Astrocyte (in vitro differentiated cells and primary cell): ENCODE measurements around the gene HSD3B7. TPM values are rescaled to one million over a fixed set of nuclear protein-coding genes. Genes with fewer than 3 reads are reported as not detected.

Experiments
- DNase-seq: peaks from one replicate; pipeline ENCODE4 v3.0.0-alpha.2; 2010; ENCODE audit warnings: low read depth
- FAIRE-seq: peaks from 2 replicates; lab custom pipeline; 2011; peaks lifted over from hg19 to GRCh38; lab: Jason Lieb, UNC
- H2AFZ ChIP-seq: 2 replicates; pipeline ENCODE4 v1.6.0; 2012; ENCODE audit warnings: low read depth, low read length, inconsistent platforms
- H3K27ac ChIP-seq: 2 replicates; pipeline ENCODE4 v1.5.1; 2011; ENCODE audit warnings: low read depth, low read length, inconsistent platforms
- H3K27me3 ChIP-seq: 2 replicates; pipeline ENCODE4 v1.6.0; 2011; ENCODE audit warnings: low read length, inconsistent platforms; ENCODE audit not compliant: insufficient read depth
- H3K36me3 ChIP-seq: 2 replicates; pipeline ENCODE4 v1.5.1; 2011; ENCODE audit warnings: low read length, inconsistent platforms; ENCODE audit not compliant: insufficient read depth
- H3K4me1 ChIP-seq: 2 replicates; pipeline ENCODE4 v1.5.1; 2011; ENCODE audit warnings: low read length, inconsistent platforms; ENCODE audit not compliant: insufficient read depth
- H3K4me2 ChIP-seq: 2 replicates; pipeline ENCODE4 v1.6.0; 2012; ENCODE audit warnings: low read length, inconsistent platforms
- H3K4me3 ChIP-seq: 2 replicates; pipeline ENCODE4 v1.5.1; 2011; ENCODE audit warnings: low read depth, mild to moderate bottlenecking, low read length, inconsistent platforms; ENCODE audit not compliant: insufficient read depth
- H3K79me2 ChIP-seq: 2 replicates; pipeline ENCODE4 v1.6.0; 2012; ENCODE audit warnings: mild to moderate bottlenecking, low read length, inconsistent platforms; ENCODE audit not compliant: insufficient read depth
- H3K9ac ChIP-seq: 2 replicates; pipeline ENCODE4 v1.6.0; 2012; ENCODE audit warnings: mild to moderate bottlenecking, low read length, inconsistent platforms
- H3K9me3 ChIP-seq: 2 replicates; pipeline ENCODE4 v1.5.1; 2012; ENCODE audit warnings: low read depth, mild to moderate bottlenecking, low read length, inconsistent platforms; ENCODE audit not compliant: insufficient read depth
- H4K20me1 ChIP-seq: 2 replicates; pipeline ENCODE4 v1.6.0; 2012; ENCODE audit warnings: low read length, inconsistent platforms; ENCODE audit not compliant: insufficient read depth
- H3K27ac Mint-ChIP-seq: one replicate; pipeline ENCODE4 v1.8.0; 2021; ENCODE audit warnings: mild to moderate bottlenecking, mixed read lengths; ENCODE audit not compliant: unreplicated experiment
- H3K27me3 Mint-ChIP-seq: one replicate; pipeline ENCODE4 v1.8.0; 2021; ENCODE audit warnings: low read depth, mixed read lengths; ENCODE audit not compliant: unreplicated experiment
- H3K36me3 Mint-ChIP-seq: one replicate; pipeline ENCODE4 v1.8.0; 2021; ENCODE audit warnings: low read depth, mixed read lengths; ENCODE audit not compliant: unreplicated experiment
- H3K4me1 Mint-ChIP-seq: one replicate; pipeline ENCODE4 v1.8.0; 2021; ENCODE audit warnings: low read depth, mixed read lengths; ENCODE audit not compliant: unreplicated experiment
- H3K4me3 Mint-ChIP-seq: one replicate; pipeline ENCODE4 v1.8.0; 2021; ENCODE audit warnings: mild to moderate bottlenecking, moderate library complexity, mixed read lengths; ENCODE audit not compliant: unreplicated experiment
- H3K9me3 Mint-ChIP-seq: one replicate; pipeline ENCODE4 v1.8.0; 2021; ENCODE audit warnings: mild to moderate bottlenecking, mixed read lengths; ENCODE audit not compliant: unreplicated experiment
- EZH2 ChIP-seq: IDR thresholded peaks from 2 replicates; pipeline ENCODE4 v1.6.1; 2012; ENCODE audit warnings: mild to moderate bottlenecking, low read length, inconsistent platforms; ENCODE audit not compliant: insufficient read depth
- total RNA-seq: library from RNA; stranded (reverse); gene quantifications from 2 replicates; pipeline ENCODE4 v1.2.1, GENCODE V29; 2021
- TF ChIP-seq, protein P1 (sequence below): IDR thresholded peaks from 2 replicates; pipeline ENCODE4 v1.5.1; 2011; ENCODE audit warnings: low read depth, mild to moderate bottlenecking, inconsistent platforms, low read length, moderate library complexity; ENCODE audit not compliant: insufficient read depth

HSD3B7 gene
- total RNA-seq, 1 donor from 2014 or later, result 8.3 TPM

DNA sequence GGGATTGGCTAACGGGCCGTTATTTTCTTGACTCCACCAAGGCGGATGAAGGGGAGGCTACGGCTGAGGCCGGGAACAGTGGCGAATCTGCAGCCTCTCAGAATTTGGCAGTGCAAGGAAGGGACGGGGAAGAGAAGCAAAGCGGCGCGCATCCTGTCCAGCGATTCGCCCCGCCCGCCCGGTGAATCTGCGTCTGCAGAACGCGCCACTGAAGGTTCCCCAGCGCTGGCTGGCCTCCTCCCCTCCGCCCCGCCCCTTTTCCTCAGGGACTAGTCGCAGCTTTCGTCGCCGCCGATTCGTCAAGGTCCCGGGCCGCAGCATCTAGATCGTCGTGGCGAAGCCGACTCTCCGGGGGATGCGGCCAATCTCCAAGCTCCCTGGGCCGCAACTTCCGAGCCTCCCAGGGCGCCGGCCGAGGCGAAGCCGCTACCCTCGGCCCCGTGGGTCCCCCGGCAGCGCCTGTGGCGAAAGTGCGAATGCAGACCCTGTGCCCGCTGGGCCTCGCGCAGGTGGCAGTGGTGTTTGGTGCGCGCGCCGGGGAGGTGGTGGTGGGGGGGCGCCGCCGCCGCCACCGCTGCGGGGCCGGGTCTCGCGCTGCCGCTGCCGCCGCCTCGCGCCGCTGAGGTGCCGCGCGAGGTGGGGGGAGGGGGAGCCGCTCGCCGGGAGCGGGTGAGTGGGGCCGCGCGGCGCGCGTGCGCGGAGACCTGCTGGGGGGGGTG, 27.4 kb upstream of the HSD3B7 start, which contains the start of gene SETD1A:
TSS of gene SETD1A (plus strand) at position 299 of the 719 bp plus-strand sequence. CDS start 978 bp downstream, outside the sequence.
- H3K36me3 ChIP-seq, result peaks cover 27% of the 10 kb centered on the region
- H3K4me3 ChIP-seq, result peak within 1 kb of the TSS; percentile 78
- Mint-ChIP-seq H3K36me3 (peaks cover 9% of the 10 kb centered on the region), H3K4me3 (peak within 1 kb of the TSS; percentile 91), H3K4me1 (peaks cover 6% of the 10 kb centered on the region), H3K27me3 (no peaks in the 10 kb centered on the region), H3K27ac (peak within 1 kb of the TSS; percentile 98), H3K9me3 (no peaks in the 10 kb centered on the region)
- peak within 1 kb of the TSS; percentile 71 for H2AFZ ChIP-seq
- DNase-seq, result peak; percentile 92
- peak within 1 kb of the TSS; percentile 97 for H3K4me2 ChIP-seq
- FAIRE-seq, result no peak
- peaks cover 25% of the 10 kb centered on the region for H4K20me1 ChIP-seq
- H3K9me3 ChIP-seq, result no peaks in the 10 kb centered on the region
- H3K27me3 ChIP-seq, result no peaks in the 10 kb centered on the region
- H3K9ac ChIP-seq, result peak within 1 kb of the TSS; percentile 95
- H3K79me2 ChIP-seq, result peaks cover 26% of the 10 kb centered on the region
- H3K27ac ChIP-seq, result peak within 1 kb of the TSS; percentile 99
- TF ChIP-seq EZH2, result no peak
- TF ChIP-seq, protein P1, sequence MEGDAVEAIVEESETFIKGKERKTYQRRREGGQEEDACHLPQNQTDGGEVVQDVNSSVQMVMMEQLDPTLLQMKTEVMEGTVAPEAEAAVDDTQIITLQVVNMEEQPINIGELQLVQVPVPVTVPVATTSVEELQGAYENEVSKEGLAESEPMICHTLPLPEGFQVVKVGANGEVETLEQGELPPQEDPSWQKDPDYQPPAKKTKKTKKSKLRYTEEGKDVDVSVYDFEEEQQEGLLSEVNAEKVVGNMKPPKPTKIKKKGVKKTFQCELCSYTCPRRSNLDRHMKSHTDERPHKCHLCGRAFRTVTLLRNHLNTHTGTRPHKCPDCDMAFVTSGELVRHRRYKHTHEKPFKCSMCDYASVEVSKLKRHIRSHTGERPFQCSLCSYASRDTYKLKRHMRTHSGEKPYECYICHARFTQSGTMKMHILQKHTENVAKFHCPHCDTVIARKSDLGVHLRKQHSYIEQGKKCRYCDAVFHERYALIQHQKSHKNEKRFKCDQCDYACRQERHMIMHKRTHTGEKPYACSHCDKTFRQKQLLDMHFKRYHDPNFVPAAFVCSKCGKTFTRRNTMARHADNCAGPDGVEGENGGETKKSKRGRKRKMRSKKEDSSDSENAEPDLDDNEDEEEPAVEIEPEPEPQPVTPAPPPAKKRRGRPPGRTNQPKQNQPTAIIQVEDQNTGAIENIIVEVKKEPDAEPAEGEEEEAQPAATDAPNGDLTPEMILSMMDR, result no peak
- H3K4me1 ChIP-seq, result peaks cover 12% of the 10 kb centered on the region

DNA sequence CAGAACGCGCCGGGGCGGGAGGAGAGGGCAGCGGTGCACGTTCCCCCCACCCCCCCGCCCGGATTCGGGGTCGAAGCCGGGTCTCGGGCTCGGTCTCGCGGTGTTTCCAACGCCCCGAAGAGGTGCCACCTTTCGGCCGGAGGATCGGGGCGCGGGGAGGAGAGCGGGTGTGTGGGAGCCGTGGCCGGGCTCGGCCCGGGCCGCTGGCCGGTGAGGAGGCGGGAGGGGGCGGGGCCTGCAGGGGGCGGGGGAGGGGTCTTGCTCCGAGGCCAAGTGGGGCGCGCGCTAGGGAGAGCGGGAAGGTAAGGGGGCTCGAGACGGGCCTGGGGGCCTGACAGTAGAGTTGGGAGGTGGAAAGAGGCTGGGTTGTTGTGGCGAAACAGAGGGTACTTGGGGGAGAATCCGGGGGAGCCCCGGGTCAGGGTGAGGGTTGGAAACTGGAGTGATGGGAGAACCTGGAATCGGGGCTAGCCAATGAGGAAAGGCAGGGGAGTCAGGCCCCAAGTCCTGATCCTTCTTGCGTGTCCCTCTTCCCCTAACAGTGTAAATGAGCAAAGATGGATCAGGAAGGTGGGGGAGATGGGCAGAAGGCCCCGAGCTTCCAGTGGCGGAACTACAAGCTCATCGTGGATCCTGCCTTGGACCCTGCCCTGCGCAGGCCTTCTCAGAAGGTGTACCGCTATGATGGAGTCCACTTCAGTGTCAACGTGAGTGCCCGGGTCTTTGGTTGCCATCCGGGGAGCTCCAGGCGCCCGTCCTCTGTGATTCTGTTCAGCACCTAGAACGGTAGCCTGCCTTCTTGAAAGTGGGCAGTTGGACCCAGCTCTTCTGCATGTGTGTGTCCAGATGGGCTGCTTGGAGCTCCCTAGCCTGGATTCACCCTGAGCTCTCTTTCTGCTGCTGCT, 26.6 kb upstream of the HSD3B7 start:
- Histone ChIP-seq H3K4me1 (peaks cover 12% of the 10 kb centered on the region), H3K79me2 (peaks cover 26% of the 10 kb centered on the region), H3K9me3 (no peaks in the 10 kb centered on the region), H4K20me1 (peaks cover 25% of the 10 kb centered on the region), H3K9ac (peak overlapping the region; percentile 95), H3K27me3 (no peaks in the 10 kb centered on the region), H2AFZ (no peak overlapping the region), H3K4me3 (peak overlapping the region; percentile 78), H3K27ac (peak overlapping the region; percentile 99), H3K4me2 (peak overlapping the region; percentile 97), H3K36me3 (peaks cover 35% of the 10 kb centered on the region)
- Mint-ChIP-seq H3K4me3 (peak overlapping the region; percentile 91), H3K27me3 (no peaks in the 10 kb centered on the region), H3K9me3 (no peaks in the 10 kb centered on the region), H3K27ac (peak overlapping the region; percentile 89), H3K36me3 (peaks cover 12% of the 10 kb centered on the region), H3K4me1 (peaks cover 6% of the 10 kb centered on the region)
- FAIRE-seq (no peak), DNase-seq (no peak)
- no peak for TF ChIP-seq EZH2
- TF ChIP-seq, protein P1, result no peak
